SH-SY5Y (cell line): Measurements from ENCODE around the gene PEX7.

ENCODE experiments used
- GATA2 ChIP-seq: IDR thresholded peaks from 2 replicates; pipeline ENCODE4 v1.6.1; 2011; ENCODE audit warnings: mild to moderate bottlenecking, low read depth, low read length
- GATA3 ChIP-seq: IDR thresholded peaks from 2 replicates; pipeline ENCODE4 v1.6.1; 2011; ENCODE audit warnings: low read depth, mild to moderate bottlenecking, low read length, moderate library complexity

The PEX7 gene

GRCh38 chr6:136784271-136784664 is 38.1 kb upstream of the PEX7 start:
- TF ChIP-seq GATA3: no peak
- no peak for TF ChIP-seq GATA2

GRCh38 chr6:136784910-136785746 is 37.3 kb upstream of the PEX7 start:
- TF ChIP-seq GATA3 (no peak), GATA2 (no peak)

- TF ChIP-seq GATA3 (no peak), GATA2 (no peak)
Observed at GRCh38 chr6:136786658-136787057, 35.7 kb upstream of the PEX7 start.

GRCh38 chr6:136787726-136788068 is 34.7 kb upstream of the PEX7 start:
- TF ChIP-seq GATA3 (no peak), GATA2 (no peak)

GRCh38 chr6:136788069-136788902 is 34.1 kb upstream of the PEX7 start:
- TF ChIP-seq GATA2 (no peak), GATA3 (no peak)

GRCh38 chr6:136790411-136791295 is 31.7 kb upstream of the PEX7 start:
- TF ChIP-seq GATA2: no peak
- no peak for TF ChIP-seq GATA3

- TF ChIP-seq GATA2: no peak
- TF ChIP-seq GATA3: no peak
Observed at GRCh38 chr6:136791296-136792094, 30.9 kb upstream of the PEX7 start.

GRCh38 chr6:136792095-136792409 is 30.3 kb upstream of the PEX7 start:
- no peak for TF ChIP-seq GATA2
- no peak for TF ChIP-seq GATA3

GRCh38 chr6:136792410-136793262 is 29.8 kb upstream of the PEX7 start, which contains the start of gene MAP3K5:
Gene MAP3K5 (minus strand): TSS chr6:136792477. CDS start chr6:136792157, 320 bp downstream.
- no peak for TF ChIP-seq GATA3
- TF ChIP-seq GATA2: no peak

GRCh38 chr6:136793363-136793762 is 29.0 kb upstream of the PEX7 start:
- TF ChIP-seq GATA3 (no peak), GATA2 (no peak)

GRCh38 chr6:136795386-136795785 is 27.0 kb upstream of the PEX7 start:
- TF ChIP-seq GATA3: no peak
- no peak for TF ChIP-seq GATA2

- TF ChIP-seq GATA3 (no peak), GATA2 (no peak)
Observed at GRCh38 chr6:136795996-136796395, 26.4 kb upstream of the PEX7 start.

- TF ChIP-seq GATA2 (no peak), GATA3 (no peak)
Observed at GRCh38 chr6:136798044-136798443, 24.3 kb upstream of the PEX7 start.
